Heart left ventricle (tissue), 16 donors: ENCODE data around the gene FA2H. TPM values are rescaled to one million over a fixed set of nuclear protein-coding genes. Genes with fewer than 3 reads are reported as not detected.
"Not testable (repeated sequence)": the region's sequence is repeated elsewhere in the genome, so short reads cannot be mapped to it uniquely, and the experiment has no call there.

Source experiments
- ATAC-seq, 4 donors: fragments of 200-7000 bp; cut with Tn5 transposase; one replicate each; pipeline ENCODE4 v1.9.1; 2020 to 2022; ENCODE audit warnings: moderate library complexity in 4 of 4, mild to moderate bottlenecking in 3 of 4, moderate number of reproducible peaks in 1 of 4
- DNase-seq, 5 donors: peaks; one replicate each; pipeline ENCODE4 v3.0.0-alpha.2; 2020
- H3K27ac ChIP-seq, 12 donors: fragments of 200-600 bp; sonication (generic) in 4 of 12; one replicate each; pipeline versions ENCODE4 v1.5.0 to v1.8.0; 2016 to 2022; ENCODE audit warnings: mild to moderate bottlenecking in 2 of 12
- H3K27me3 ChIP-seq, 9 donors: fragments of 200-600 bp; sonication (generic) in 2 of 9; one replicate each; pipeline versions ENCODE4 v1.5.1 to v1.8.0; 2016 to 2022; ENCODE audit warnings: mild to moderate bottlenecking in 3 of 9
- H3K36me3 ChIP-seq, 9 donors: fragments of 200-600 bp; sonication (generic) in 2 of 9; one replicate each; pipeline versions ENCODE4 v1.5.0 to v1.8.0; 2018 to 2022; ENCODE audit warnings: mild to moderate bottlenecking in 2 of 9
- H3K4me1 ChIP-seq, 12 donors: fragments of 200-600 bp; sonication (generic) in 4 of 12; one replicate each; pipeline versions ENCODE4 v1.5.0 to v1.8.0; 2016 to 2022; ENCODE audit warnings: mild to moderate bottlenecking in 3 of 12
- H3K4me3 ChIP-seq, 12 donors: fragments of 200-600 bp; sonication (generic) in 4 of 12; one replicate each; pipeline versions ENCODE4 v1.5.0 to v1.8.0; 2017 to 2022; ENCODE audit warnings: mild to moderate bottlenecking in 9 of 12, moderate library complexity in 4 of 12
- H3K9me3 ChIP-seq, 12 donors: fragments of 200-600 bp; sonication (generic) in 4 of 12; one replicate each; pipeline versions ENCODE4 v1.5.0 to v1.8.0; 2016 to 2022; ENCODE audit warnings: mild to moderate bottlenecking in 1 of 12
- POLR2A ChIP-seq, 2 donors: fragments of 450-650 bp; IDR thresholded peaks; one replicate each; pipeline ENCODE4 v1.6.1; 2017; ENCODE audit warnings: antibody characterized with exemption in 2 of 2, mild to moderate bottlenecking in 2 of 2, moderate library complexity in 2 of 2
- WGBS, 4 donors: extraction: QIAGEN DNeasy Blood & Tissue Kit in 2 of 4; methylation state at CpG; one replicate each; pipeline versions ENCODE4 v1.1.5 to v1.1.7; 2013 to 2018; 5-methylcytosine and 5-hydroxymethylcytosine counted together
- intact Hi-C, 10 donors: fragments of 100-400 bp; cut with DNase I; formaldehyde crosslinking; loops; one replicate each; pipeline versions ENCODE4 v1.11.1 to v1.14.2; 2022
- polyA plus RNA-seq, 2 donors: library from polyadenylated mRNA; stranded (reverse); fragments of 200-250 nt; gene quantifications; one replicate each; pipeline ENCODE4 v1.2.3, GENCODE V29; 2013
- total RNA-seq, 9 donors: library from RNA; depleted of rRNA in 2 of 9; stranded (reverse); fragments of >200 nt in 2 of 9; fragmentation: NEBNext Ultra II Directional in 3 of 9; extraction: Animal tissue kit (Norgen Biotek cat#: 25700) in 3 of 9; gene quantifications; one replicate each; pipeline versions ENCODE4 v1.1.0 to v1.2.4, GENCODE V29; 2016 to 2023
- TF ChIP-seq, protein P1 (sequence below), 12 donors: fragments of 200-600 bp; sonication (generic) in 4 of 12; IDR thresholded peaks; one replicate each; pipeline versions ENCODE4 v1.5.0 to v1.8.0; 2018 to 2022; ENCODE audit warnings: antibody characterized with exemption in 12 of 12, mild to moderate bottlenecking in 5 of 12
- donor health status: ischemic (EF 13 %, LVEDD 7.1; RV severe dilation, severe dysfunction).
- donor health status: healthy with polysubstance abuse.
- donor health status: DM: no; HTN: yes; CAD: no.
- donor health status: DM: no; HTN: no; CAD: no.
- donor health status: ischemic (EF 25% LVEDD 6.9; RV normal size, moderate dysfunction).
- donor health status: ischemic (EF 25% LVEDD 5.7; RV mildly dilated, moderate dysfunction).
- donor health status: healthy.
- donor health status: DM: yes; HTN: yes; CAD: no.
- donor health status: ischemic (EF 35%, LVEDD 5.7; RV mildly dilated, moderate dysfunction).
- donor health status: nonischemic (EF 11% LVEDD 7.7; RV severe dilation, severe dysfunction).
- donor health status: DM: yes; HTN: yes; CAD: no.
- donor health status: PGD.
- donor health status: ischemic (EF 29% LVEDD 5.4; RV normal size, mild dysfunction).
- donor health status: nonischemic (EF 23%, LVEDD 6.1; RV moderate dilation, normal function).

Gene FA2H
- total and polyA plus RNA-seq, 11 donors: 0.04 to 1.9 (median 0.39) TPM; not detected in 7

DNA sequence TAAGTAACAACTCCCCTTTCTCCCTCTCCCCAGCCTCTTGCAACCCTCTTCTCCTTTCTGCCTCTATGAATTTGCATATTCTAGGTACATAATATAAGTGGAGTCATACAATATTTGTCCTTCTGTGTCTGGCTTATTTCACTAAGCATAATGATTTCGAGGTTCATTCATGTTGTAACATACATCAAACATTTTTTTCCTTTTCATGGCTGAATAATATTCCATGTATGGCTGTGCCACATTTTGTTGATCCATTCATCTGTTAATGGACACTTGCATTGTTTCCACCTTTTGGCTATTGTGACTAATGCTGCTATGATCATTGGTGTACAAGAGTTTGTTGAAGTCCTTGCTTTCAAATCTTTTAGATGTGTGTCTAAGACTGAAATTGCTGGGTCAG lies 17.6 kb upstream of the FA2H start:
- intact Hi-C loops: no loop called here
- Histone ChIP-seq H3K36me3 (no peaks in the 10 kb centered on the region), H3K9me3 (peaks cover 0 to 15% (median 0%) of the 10 kb centered on the region in 12 donors), H3K4me1 (no peaks in the 10 kb centered on the region), H3K27ac (no peak overlapping the region), H3K27me3 (peaks cover 0 to 20% (median 3%) of the 10 kb centered on the region in 9 donors), H3K4me3 (no peak overlapping the region)
- ATAC-seq (no peak), DNase-seq (no peak)
- 82 to 92% (median 85%) methylated on average over 1 of the region's 1 CpG for WGBS, 4 donors
- TF ChIP-seq, protein P1, sequence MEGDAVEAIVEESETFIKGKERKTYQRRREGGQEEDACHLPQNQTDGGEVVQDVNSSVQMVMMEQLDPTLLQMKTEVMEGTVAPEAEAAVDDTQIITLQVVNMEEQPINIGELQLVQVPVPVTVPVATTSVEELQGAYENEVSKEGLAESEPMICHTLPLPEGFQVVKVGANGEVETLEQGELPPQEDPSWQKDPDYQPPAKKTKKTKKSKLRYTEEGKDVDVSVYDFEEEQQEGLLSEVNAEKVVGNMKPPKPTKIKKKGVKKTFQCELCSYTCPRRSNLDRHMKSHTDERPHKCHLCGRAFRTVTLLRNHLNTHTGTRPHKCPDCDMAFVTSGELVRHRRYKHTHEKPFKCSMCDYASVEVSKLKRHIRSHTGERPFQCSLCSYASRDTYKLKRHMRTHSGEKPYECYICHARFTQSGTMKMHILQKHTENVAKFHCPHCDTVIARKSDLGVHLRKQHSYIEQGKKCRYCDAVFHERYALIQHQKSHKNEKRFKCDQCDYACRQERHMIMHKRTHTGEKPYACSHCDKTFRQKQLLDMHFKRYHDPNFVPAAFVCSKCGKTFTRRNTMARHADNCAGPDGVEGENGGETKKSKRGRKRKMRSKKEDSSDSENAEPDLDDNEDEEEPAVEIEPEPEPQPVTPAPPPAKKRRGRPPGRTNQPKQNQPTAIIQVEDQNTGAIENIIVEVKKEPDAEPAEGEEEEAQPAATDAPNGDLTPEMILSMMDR (IDR thresholded peaks at IDR 0.05): no peak
- no peak for TF ChIP-seq POLR2A (IDR thresholded peaks at IDR 0.05)

DNA sequence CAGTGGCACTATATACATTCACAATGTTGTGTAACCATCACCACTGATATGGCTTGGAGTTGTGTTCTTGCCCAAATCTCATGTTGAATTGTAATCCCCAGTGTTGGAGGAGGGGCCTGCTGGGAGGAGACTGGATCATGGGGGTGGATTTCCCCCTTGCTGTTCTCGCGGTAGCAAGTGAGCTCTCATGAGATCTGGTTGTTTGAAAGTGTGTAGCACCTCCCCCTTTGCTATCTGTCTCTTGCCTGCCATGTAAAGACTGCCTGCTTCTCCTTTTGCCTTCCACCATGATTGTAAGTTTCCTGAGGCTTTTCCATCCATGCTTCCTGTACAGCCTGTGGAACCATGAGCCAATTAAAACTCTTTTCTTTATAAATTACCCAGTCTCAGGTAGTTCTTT lies 17.1 kb upstream of the FA2H start:
- ATAC-seq, DNase-seq, H3K4me3 ChIP-seq, H3K36me3 ChIP-seq, H3K27ac ChIP-seq, intact Hi-C loops, H3K4me1 ChIP-seq: not testable (repeated sequence)
- WGBS, 4 donors: 65 to 78% (median 72%) methylated on average over 2 of the region's 2 CpGs
- peaks cover 0 to 15% (median 0%) of the 10 kb centered on the region in 12 donors for H3K9me3 ChIP-seq
- H3K27me3 ChIP-seq: peaks cover 0 to 20% (median 0%) of the 10 kb centered on the region in 9 donors

DNA sequence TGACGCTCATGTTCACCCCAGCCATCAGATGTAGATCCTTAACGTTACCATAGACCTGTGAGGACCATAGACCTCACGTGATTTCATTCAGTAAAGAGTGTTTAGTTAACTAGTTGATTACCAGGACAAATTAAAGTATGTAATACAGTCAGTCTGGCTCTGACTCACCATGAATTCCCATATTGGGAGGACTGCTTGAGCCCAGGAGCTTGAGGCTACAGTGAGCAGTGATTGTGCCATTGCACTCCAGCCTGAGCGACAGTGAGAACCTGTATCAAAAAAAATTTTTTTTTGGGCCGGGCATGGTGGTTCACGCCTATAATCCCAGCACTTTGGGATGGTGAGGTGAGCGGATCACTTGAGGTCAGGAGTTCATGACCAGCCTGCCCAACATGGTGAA lies 13.5 kb upstream of the FA2H start:
- WGBS, 4 donors: 64 to 71% (median 68%) methylated on average over 7 of the region's 7 CpGs
- intact Hi-C loops: no loop called here
- TF ChIP-seq, protein P1 (IDR thresholded peaks at IDR 0.05): no peak
- TF ChIP-seq POLR2A (IDR thresholded peaks at IDR 0.05): no peak
- H3K4me1 ChIP-seq: no peaks in the 10 kb centered on the region
- H3K27ac ChIP-seq: no peak overlapping the region
- H3K4me3 ChIP-seq: no peak overlapping the region
- ATAC-seq (no peak), DNase-seq (no peak)
- H3K27me3 ChIP-seq: peaks cover 0 to 4% (median 0%) of the 10 kb centered on the region in 9 donors
- no peaks in the 10 kb centered on the region for H3K36me3 ChIP-seq
- H3K9me3 ChIP-seq: peaks cover 0 to 15% (median 0%) of the 10 kb centered on the region in 12 donors

DNA sequence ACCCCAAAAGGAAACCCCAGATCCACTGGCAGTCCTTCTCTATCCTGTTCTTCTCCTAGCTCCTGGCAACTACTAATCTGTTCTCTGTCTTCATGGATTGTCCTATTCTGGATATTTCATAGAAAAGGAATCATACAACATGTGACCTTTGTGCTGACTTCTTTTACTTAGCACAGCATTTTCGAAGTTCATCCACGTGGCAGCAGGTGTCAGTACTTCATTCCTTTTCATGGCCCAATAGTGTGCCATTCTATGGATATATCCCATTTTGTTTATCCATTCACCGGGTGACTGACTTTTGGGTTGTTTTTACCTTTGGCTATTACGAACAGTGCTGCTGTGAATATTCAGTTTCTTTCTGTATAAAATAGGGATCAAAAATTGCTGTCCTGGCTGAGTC lies 10.4 kb upstream of the FA2H start:
- ATAC-seq (no peak), DNase-seq (no peak)
- H3K36me3 ChIP-seq: no peaks in the 10 kb centered on the region
- 75 to 82% (median 76%) methylated on average over 4 of the region's 4 CpGs for WGBS, 4 donors
- no peak overlapping the region for H3K4me3 ChIP-seq
- peaks cover 0 to 1% (median 0%) of the 10 kb centered on the region in 12 donors for H3K9me3 ChIP-seq
- no peak overlapping the region for H3K27ac ChIP-seq
- H3K27me3 ChIP-seq: peaks cover 0 to 4% (median 0%) of the 10 kb centered on the region in 9 donors
- TF ChIP-seq, protein P1 (IDR thresholded peaks at IDR 0.05): no peak
- no peak for TF ChIP-seq POLR2A (IDR thresholded peaks at IDR 0.05)
- intact Hi-C loops: no loop called here
- no peaks in the 10 kb centered on the region for H3K4me1 ChIP-seq

DNA sequence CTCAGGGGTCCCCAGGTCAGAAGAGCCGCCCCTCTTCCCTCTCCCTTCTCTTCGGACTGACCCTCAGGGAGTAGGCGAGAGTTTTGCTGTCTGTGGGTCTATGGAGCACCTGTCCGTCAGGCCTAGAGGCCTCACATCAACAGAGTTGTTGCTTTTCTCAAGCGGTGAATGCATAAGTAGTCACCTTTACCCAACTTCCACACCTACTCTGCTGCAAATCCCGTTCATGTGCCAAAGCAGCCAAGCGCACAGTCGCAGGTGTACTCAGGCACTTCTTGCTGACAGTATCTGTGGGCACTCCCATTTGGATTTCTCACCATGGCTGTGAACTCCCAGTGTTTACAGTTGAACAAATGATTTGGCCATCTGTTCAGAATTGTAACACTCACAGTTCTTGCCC lies 4.0 kb upstream of the FA2H start:
- 83 to 89% (median 84%) methylated on average over 7 to 8 of the region's 8 CpGs for WGBS, 4 donors
- Histone ChIP-seq H3K27me3 (peaks cover 0 to 34% (median 10%) of the 10 kb centered on the region in 9 donors), H3K9me3 (no peaks in the 10 kb centered on the region), H3K27ac (no peak overlapping the region), H3K4me3 (no peak overlapping the region), H3K4me1 (peaks cover 0 to 14% (median 8%) of the 10 kb centered on the region in 12 donors), H3K36me3 (no peaks in the 10 kb centered on the region)
- ATAC-seq (no peak), DNase-seq (no peak)
- intact Hi-C loops: no loop called here
- TF ChIP-seq, protein P1 (IDR thresholded peaks at IDR 0.05): no peak
- TF ChIP-seq POLR2A (IDR thresholded peaks at IDR 0.05): no peak
